Loucy (cell line): ENCODE measurements around the gene MAP1B.

ENCODE experiments used
- H2AFZ ChIP-seq: fragments of 200-600 bp; sonication (generic); 2 replicates; pipeline ENCODE4 v1.6.0; 2016; ENCODE audit warnings: antibody characterized with exemption, mild to moderate bottlenecking, low read length, moderate library complexity
- H3F3A ChIP-seq: fragments of 200-600 bp; 2 replicates; pipeline ENCODE4 v1.6.0; 2016; ENCODE audit warnings: antibody characterized with exemption, low read depth, mild to moderate bottlenecking
- H3K27me3 ChIP-seq: fragments of 200-600 bp; sonication (generic); 2 replicates; pipeline ENCODE4 v1.6.1; 2014; ENCODE audit warnings: low read length, mild to moderate bottlenecking; ENCODE audit not compliant: insufficient read depth, poor library complexity, severe bottlenecking
- H3K36me3 ChIP-seq: fragments of 200-600 bp; sonication (generic); 2 replicates; pipeline ENCODE4 v1.6.1; 2016; ENCODE audit warnings: low read length; ENCODE audit not compliant: insufficient read depth
- H3K4me1 ChIP-seq: fragments of 200-600 bp; sonication (generic); 2 replicates; pipeline ENCODE4 v1.5.1; 2014; ENCODE audit warnings: low read length, mild to moderate bottlenecking; ENCODE audit not compliant: insufficient read depth, poor library complexity, severe bottlenecking
- H3K4me2 ChIP-seq: fragments of 200-600 bp; sonication (generic); 2 replicates; pipeline ENCODE4 v1.6.0; 2014; ENCODE audit warnings: antibody characterized with exemption, low read length, low read depth, mild to moderate bottlenecking; ENCODE audit not compliant: poor library complexity, severe bottlenecking
- H3K4me3 ChIP-seq: fragments of 200-600 bp; sonication (generic); 2 replicates; pipeline ENCODE4 v1.5.1; 2014; ENCODE audit warnings: low read length, mild to moderate bottlenecking, mixed read lengths; ENCODE audit not compliant: poor library complexity, severe bottlenecking
- H3K79me2 ChIP-seq: fragments of 200-600 bp; sonication (generic); 2 replicates; pipeline ENCODE4 v1.6.1; 2014; ENCODE audit warnings: low read length; ENCODE audit not compliant: insufficient read depth
- H3K9ac ChIP-seq: fragments of 200-600 bp; sonication (generic); 2 replicates; pipeline ENCODE4 v1.6.0; 2014; ENCODE audit warnings: mild to moderate bottlenecking, low read depth, low read length, moderate library complexity; ENCODE audit not compliant: poor library complexity, severe bottlenecking
- H3K9me2 ChIP-seq: fragments of 200-600 bp; sonication (generic); replicated peaks from 2 replicates; pipeline ENCODE4 v1.6.1; 2016; ENCODE audit warnings: low read depth, low read length, mixed read lengths
- H3K9me3 ChIP-seq: fragments of 200-600 bp; sonication (generic); 2 replicates; pipeline ENCODE4 v1.6.1; 2014; ENCODE audit warnings: mild to moderate bottlenecking, antibody characterized with exemption, low read length, low read depth; ENCODE audit not compliant: insufficient read depth
- H4K20me1 ChIP-seq: fragments of 200-600 bp; sonication (generic); 2 replicates; pipeline ENCODE4 v1.6.0; 2014; ENCODE audit warnings: antibody characterized with exemption, low read length, mild to moderate bottlenecking; ENCODE audit not compliant: insufficient read depth, poor library complexity, severe bottlenecking
- EZH2phosphoT487 ChIP-seq: fragments of 200-600 bp; IDR thresholded peaks from 2 replicates; pipeline ENCODE4 v1.6.1; 2018; ENCODE audit warnings: antibody characterized with exemption, mild to moderate bottlenecking, moderate library complexity, borderline replicate concordance
- TF ChIP-seq, protein P1 (sequence below): fragments of 200-600 bp; sonication (generic); conservative IDR thresholded peaks from 2 replicates; pipeline ENCODE4 v1.5.1; 2014; ENCODE audit warnings: mild to moderate bottlenecking, antibody characterized with exemption, low read length

MAP1B gene

DNA sequence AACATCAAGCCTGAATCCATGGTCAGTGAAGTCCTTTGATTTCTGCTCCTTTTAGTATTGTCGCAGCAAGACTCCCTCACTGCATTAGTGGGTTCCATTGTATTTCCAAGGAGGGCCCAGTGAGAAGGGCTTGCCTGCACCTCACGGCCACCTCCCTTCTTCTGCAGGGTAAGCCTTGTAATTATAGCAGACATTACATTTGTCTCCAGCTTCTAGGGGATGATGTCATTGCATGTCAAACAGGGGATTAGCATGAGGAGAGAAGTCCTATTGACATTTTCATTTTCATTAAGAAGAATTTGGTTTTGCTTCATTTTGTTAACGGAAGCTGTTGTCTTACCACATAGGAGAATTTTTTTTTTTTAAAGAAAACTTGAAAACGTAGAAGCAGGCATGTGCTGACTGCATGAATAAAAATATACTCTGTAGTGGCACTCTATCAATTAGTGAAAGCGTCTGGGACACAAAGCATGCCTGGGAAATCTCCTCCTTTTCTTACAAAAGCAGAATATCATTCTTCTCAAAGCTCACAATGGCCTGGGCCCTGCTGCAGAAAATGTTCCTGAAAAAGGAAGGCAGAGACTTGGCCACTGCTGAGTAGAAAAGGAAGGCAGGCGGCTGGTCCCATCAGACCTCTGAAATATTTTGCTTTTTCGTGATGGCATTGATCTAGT, 27.1 kb downstream of the MAP1B start:
- H3K9me3 ChIP-seq = no peaks in the 10 kb centered on the region
- H4K20me1 ChIP-seq = no peaks in the 10 kb centered on the region
- no peak overlapping the region for H3K9ac ChIP-seq
- peaks cover 15% of the 10 kb centered on the region for H3K4me1 ChIP-seq
- no peaks in the 10 kb centered on the region for H3K79me2 ChIP-seq
- no peak overlapping the region for H2AFZ ChIP-seq
- H3K4me3 ChIP-seq = no peak overlapping the region
- H3K36me3 ChIP-seq = no peaks in the 10 kb centered on the region
- TF ChIP-seq, protein P1, sequence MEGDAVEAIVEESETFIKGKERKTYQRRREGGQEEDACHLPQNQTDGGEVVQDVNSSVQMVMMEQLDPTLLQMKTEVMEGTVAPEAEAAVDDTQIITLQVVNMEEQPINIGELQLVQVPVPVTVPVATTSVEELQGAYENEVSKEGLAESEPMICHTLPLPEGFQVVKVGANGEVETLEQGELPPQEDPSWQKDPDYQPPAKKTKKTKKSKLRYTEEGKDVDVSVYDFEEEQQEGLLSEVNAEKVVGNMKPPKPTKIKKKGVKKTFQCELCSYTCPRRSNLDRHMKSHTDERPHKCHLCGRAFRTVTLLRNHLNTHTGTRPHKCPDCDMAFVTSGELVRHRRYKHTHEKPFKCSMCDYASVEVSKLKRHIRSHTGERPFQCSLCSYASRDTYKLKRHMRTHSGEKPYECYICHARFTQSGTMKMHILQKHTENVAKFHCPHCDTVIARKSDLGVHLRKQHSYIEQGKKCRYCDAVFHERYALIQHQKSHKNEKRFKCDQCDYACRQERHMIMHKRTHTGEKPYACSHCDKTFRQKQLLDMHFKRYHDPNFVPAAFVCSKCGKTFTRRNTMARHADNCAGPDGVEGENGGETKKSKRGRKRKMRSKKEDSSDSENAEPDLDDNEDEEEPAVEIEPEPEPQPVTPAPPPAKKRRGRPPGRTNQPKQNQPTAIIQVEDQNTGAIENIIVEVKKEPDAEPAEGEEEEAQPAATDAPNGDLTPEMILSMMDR = no peak
- TF ChIP-seq EZH2phosphoT487 = no peak
- no peaks in the 10 kb centered on the region for H3K9me2 ChIP-seq
- H3K4me2 ChIP-seq = no peak overlapping the region
- peaks cover 17% of the 10 kb centered on the region for H3K27me3 ChIP-seq
- H3F3A ChIP-seq = no peaks in the 10 kb centered on the region

DNA sequence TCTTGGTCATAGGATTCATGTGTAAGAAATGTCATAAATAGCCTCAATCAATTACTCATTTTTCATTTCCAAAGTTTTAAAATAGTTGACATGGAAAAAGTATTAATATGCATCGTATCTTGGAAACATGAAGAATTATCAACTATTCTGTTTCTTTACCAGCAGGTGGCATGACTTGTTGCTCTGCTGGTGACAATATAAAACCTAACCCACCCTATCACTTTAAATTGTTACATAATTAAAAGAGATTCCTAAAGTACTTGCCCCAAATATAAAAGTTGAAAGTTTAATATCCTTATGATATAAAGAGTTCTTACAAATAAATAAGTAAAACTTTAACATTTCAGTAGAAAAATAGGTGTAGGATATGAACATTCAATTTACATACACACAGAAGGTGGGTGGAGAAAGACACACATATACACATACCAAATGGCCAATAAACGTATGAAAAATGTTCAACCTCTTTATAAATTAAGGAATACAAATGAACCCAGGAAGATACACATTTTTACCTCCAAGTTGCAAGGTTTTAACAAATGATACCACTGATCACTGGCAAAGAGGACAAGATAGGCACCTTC, 30.6 kb downstream of the MAP1B start:
- peaks cover 16% of the 10 kb centered on the region for H3K4me1 ChIP-seq
- H3K4me2 ChIP-seq = peak overlapping the region; percentile 36
- no peak overlapping the region for H3K4me3 ChIP-seq
- H3K9me3 ChIP-seq = no peaks in the 10 kb centered on the region
- no peaks in the 10 kb centered on the region for H3K79me2 ChIP-seq
- H3K27me3 ChIP-seq = peaks cover 37% of the 10 kb centered on the region
- H3K36me3 ChIP-seq = no peaks in the 10 kb centered on the region
- H2AFZ ChIP-seq = no peak overlapping the region
- no peak overlapping the region for H3K9ac ChIP-seq
- H3F3A ChIP-seq = no peaks in the 10 kb centered on the region
- no peaks in the 10 kb centered on the region for H4K20me1 ChIP-seq
- TF ChIP-seq EZH2phosphoT487 = no peak
- TF ChIP-seq, protein P1 = peak; percentile 74
- H3K9me2 ChIP-seq = no peaks in the 10 kb centered on the region

DNA sequence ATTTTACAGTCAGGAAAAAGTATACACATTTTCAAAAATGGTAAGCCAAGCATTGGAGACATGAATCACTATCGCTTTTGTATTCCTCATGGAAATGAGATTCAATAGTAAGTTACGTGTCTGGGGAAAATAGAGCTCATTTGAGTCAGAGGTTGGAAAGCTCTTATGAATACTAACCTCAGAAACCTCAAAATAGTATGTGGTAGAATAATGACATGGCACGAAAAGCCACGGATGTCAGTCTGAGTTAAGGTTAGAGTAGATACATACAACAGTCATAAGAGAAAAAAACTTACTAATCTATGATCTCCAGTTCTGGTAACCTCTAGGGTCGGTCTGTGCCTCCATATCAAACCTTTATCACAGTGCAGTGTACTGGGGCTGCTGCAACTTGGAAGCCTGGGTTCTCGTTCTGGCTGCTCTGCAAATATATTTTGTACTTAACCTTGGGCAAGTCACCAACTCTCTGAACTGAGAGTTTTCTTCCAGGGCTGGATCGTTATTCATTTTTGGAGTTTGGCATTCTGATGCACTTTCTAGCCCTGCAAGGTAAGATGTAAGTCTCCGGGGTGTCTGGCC, 31.8 kb downstream of the MAP1B start:
- H2AFZ ChIP-seq = no peak overlapping the region
- no peak overlapping the region for H3K4me3 ChIP-seq
- no peak overlapping the region for H3K9ac ChIP-seq
- peak overlapping the region; percentile 36 for H3K4me2 ChIP-seq
- H4K20me1 ChIP-seq = no peaks in the 10 kb centered on the region
- no peaks in the 10 kb centered on the region for H3K36me3 ChIP-seq
- H3K9me2 ChIP-seq = no peaks in the 10 kb centered on the region
- no peak for TF ChIP-seq EZH2phosphoT487
- TF ChIP-seq, protein P1 = no peak
- no peaks in the 10 kb centered on the region for H3K79me2 ChIP-seq
- no peaks in the 10 kb centered on the region for H3K9me3 ChIP-seq
- H3F3A ChIP-seq = no peaks in the 10 kb centered on the region
- peaks cover 31% of the 10 kb centered on the region for H3K27me3 ChIP-seq
- peaks cover 16% of the 10 kb centered on the region for H3K4me1 ChIP-seq
